HepG2 (cell line): ENCODE data around the gene SEM1. TPM values are rescaled to one million over a fixed set of nuclear protein-coding genes. Genes with fewer than 3 reads are reported as not detected.
"Not testable (repeated sequence)": the region's sequence is repeated elsewhere in the genome, so short reads cannot be mapped to it uniquely, and the experiment has no call there.

Experiments
- ATAC-seq: fragments of 200-7000 bp; cut with Tn5 transposase; 3 replicates; pipeline ENCODE4 v1.9.1; 2020; ENCODE audit warnings: mild to moderate bottlenecking, moderate library complexity
- BruUV-seq: library from RNA; stranded (reverse); fragments of 400-500 nt; replicated peaks from 2 replicates; lab custom pipeline; 2021; lab: Mats Ljungman, UMichigan
- CTCF ChIA-PET: fragments of 300-600 bp; formaldehyde crosslinking; extraction: SDS; loops from one replicate; lab custom pipeline; 2021; ENCODE audit warnings: low total read pairs, inconsistent platforms, low intra/inter-chr PET ratio; lab: Yijun Ruan, JAX
- POLR2A ChIA-PET: fragments of 350-600 bp; sonication (Branson Sonifier 250); formaldehyde crosslinking; loops from one replicate; lab custom pipeline; 2020; ENCODE audit warnings: antibody characterized with exemption, inconsistent platforms; lab: Yijun Ruan, JAX
- DNase-seq: peaks from one replicate; pipeline ENCODE4 v3.0.0-alpha.2; 2015; ENCODE audit warnings: low spot score
- FAIRE-seq: peaks from 3 replicates; lab custom pipeline; 2011; peaks lifted over from hg19 to GRCh38; lab: Jason Lieb, UNC
- H2AFZ ChIP-seq: one replicate; pipeline ENCODE4 v1.6.1; 2011; ENCODE audit warnings: low read length, inconsistent platforms
- H3K27ac ChIP-seq: fragments of 300-600 bp; 3 replicates; pipeline ENCODE4 v1.8.0; 2011; ENCODE audit warnings: mixed run types, mild to moderate bottlenecking, mixed read lengths, low read length, inconsistent platforms; ENCODE audit not compliant: insufficient read depth; ENCODE audit errors: extremely low read length
- H3K27me3 ChIP-seq, 2 experiments: fragments of 200-600 bp in 1 of 2; 2 replicates in 1 of 2; 3 replicates in 1 of 2; pipeline versions ENCODE4 v1.6.0 to v1.8.0; 2011; ENCODE audit warnings: low read length in 2 of 2, mild to moderate bottlenecking in 2 of 2, moderate library complexity in 2 of 2, inconsistent platforms in 1 of 2; ENCODE audit not compliant: insufficient read depth in 2 of 2, control insufficient read depth in 1 of 2
- H3K36me3 ChIP-seq, 2 experiments: fragments of 200-600 bp in 1 of 2; replicated peaks in 1 of 2; 2 replicates in 1 of 2; 3 replicates in 1 of 2; pipeline versions ENCODE4 v1.5.1 to v1.8.0; 2011; ENCODE audit warnings: low read length in 2 of 2, inconsistent platforms in 1 of 2; ENCODE audit not compliant: insufficient read depth in 2 of 2, control insufficient read depth in 1 of 2
- H3K4me1 ChIP-seq: 2 replicates; pipeline ENCODE4 v1.5.1; 2012; ENCODE audit warnings: low read length, inconsistent platforms; ENCODE audit not compliant: insufficient read depth
- H3K4me2 ChIP-seq: 2 replicates; pipeline ENCODE4 v1.6.0; 2011; ENCODE audit warnings: low read depth, low read length, inconsistent platforms
- H3K4me3 ChIP-seq, 3 experiments: fragments of 200-600 bp in 1 of 3; sonication (generic), shearing (Covaris generic) in 1 of 3; replicated peaks in 1 of 3; 2 replicates each; pipeline ENCODE4 v1.5.1; 2011 to 2016; ENCODE audit warnings: low read length in 3 of 3, inconsistent platforms in 2 of 3, low read depth in 2 of 3, mild to moderate bottlenecking in 2 of 3, control low read depth in 1 of 3, mixed read lengths in 1 of 3; ENCODE audit not compliant: insufficient read depth in 1 of 3
- H3K79me2 ChIP-seq: one replicate; pipeline ENCODE4 v1.6.1; 2011; ENCODE audit warnings: low read length, inconsistent platforms; ENCODE audit not compliant: insufficient read depth
- H3K9ac ChIP-seq: 2 replicates; pipeline ENCODE4 v1.6.0; 2011; ENCODE audit warnings: mild to moderate bottlenecking, low read depth, low read length, inconsistent platforms; ENCODE audit not compliant: insufficient read depth
- H3K9me3 ChIP-seq: 2 replicates; pipeline ENCODE4 v1.5.1; 2012; ENCODE audit warnings: mild to moderate bottlenecking, low read length
- H4K20me1 ChIP-seq: 2 replicates; pipeline ENCODE4 v1.6.0; 2011; ENCODE audit warnings: inconsistent platforms, mild to moderate bottlenecking, low read length, moderate library complexity; ENCODE audit not compliant: insufficient read depth
- ARID2 ChIP-seq: sonication (generic); formaldehyde crosslinking; IDR thresholded peaks from 2 replicates; pipeline ENCODE4 v1.8.1; 2022; ENCODE audit warnings: mild to moderate bottlenecking, missing genetic modification reagents, borderline replicate concordance
- HIVEP1 ChIP-seq: sonication (generic); formaldehyde crosslinking; IDR thresholded peaks from 2 replicates; pipeline ENCODE4 v1.4.0; 2020; ENCODE audit warnings: mild to moderate bottlenecking, missing genetic modification reagents
- HNF4A ChIP-seq: sonication (generic); formaldehyde crosslinking; IDR thresholded peaks from 2 replicates; pipeline ENCODE4 v1.4.0; 2020; ENCODE audit warnings: missing genetic modification reagents
- MLX ChIP-seq: IDR thresholded peaks from 2 replicates; pipeline ENCODE4 v1.6.1; 2016
- RELA ChIP-seq: sonication (generic); formaldehyde crosslinking; IDR thresholded peaks from 2 replicates; pipeline ENCODE4 v1.4.0; 2020; ENCODE audit warnings: missing genetic modification reagents
- SRSF9 ChIP-seq: fragments of 200-400 bp; formaldehyde crosslinking; IDR thresholded peaks from 2 replicates; pipeline ENCODE4 v1.6.1; 2018; ENCODE audit warnings: borderline replicate concordance, mild to moderate bottlenecking, low read depth, low read length; ENCODE audit not compliant: insufficient read depth, poor library complexity, severe bottlenecking
- ZBTB7B ChIP-seq: sonication (generic); formaldehyde crosslinking; IDR thresholded peaks from 2 replicates; pipeline ENCODE4 v1.4.0; 2020; ENCODE audit warnings: missing genetic modification reagents
- ZNF484 ChIP-seq: sonication (generic); formaldehyde crosslinking; IDR thresholded peaks from 2 replicates; pipeline ENCODE4 v1.5.1; 2020; ENCODE audit warnings: mild to moderate bottlenecking, low read depth, missing genetic modification reagents, borderline replicate concordance
- ZNF552 ChIP-seq: sonication (generic); formaldehyde crosslinking; IDR thresholded peaks from 2 replicates; pipeline ENCODE4 v1.9.0; 2022; ENCODE audit warnings: missing genetic modification reagents, mild to moderate bottlenecking, borderline replicate concordance
- ZNF652 ChIP-seq: IDR thresholded peaks from 2 replicates; pipeline ENCODE4 v1.6.1; 2016; ENCODE audit warnings: low read depth, borderline replicate concordance
- ZSCAN21 ChIP-seq: sonication (generic); formaldehyde crosslinking; IDR thresholded peaks from 2 replicates; pipeline ENCODE4 v1.8.0; 2022; ENCODE audit warnings: mild to moderate bottlenecking, missing genetic modification reagents, moderate library complexity, borderline replicate concordance
- WGBS: methylation state at CpG from one replicate; pipeline ENCODE4 v1.1.6; 2017; ENCODE audit warnings: low lambda C conversion rate; 5-methylcytosine and 5-hydroxymethylcytosine counted together
- in situ Hi-C: cut with HindIII; loops from 2 replicates; pipeline ENCODE4 v1.10.0; 2017; ENCODE audit warnings: low pct_unique_long_range_greater_than_20kb; ENCODE audit not compliant: extremely low pct_ligation_motif_present
- intact Hi-C: fragments of 100-400 bp; cut with micrococcal nuclease; formaldehyde crosslinking; loops from one replicate; pipeline ENCODE4 v1.10.0; 2022; ENCODE audit not compliant: unreplicated experiment
- polyA plus RNA-seq, 8 experiments: library from polyadenylated mRNA; depleted of rRNA in 3 of 8; stranded (reverse) in 7 of 8; unstranded in 1 of 8; fragments of >200 nt; fragmentation: Illumina TruSeq in 4 of 8; extraction: Trizol in 4 of 8; gene quantifications; 2 replicates each; pipeline versions ENCODE4 v1.2.1 to v1.2.3, GENCODE V29; 2011 to 2016; ENCODE audit warnings: low read depth in 4 of 8, missing spikeins in 1 of 8, mixed read lengths in 1 of 8; ENCODE audit not compliant: insufficient read depth in 1 of 8
- total RNA-seq, 5 experiments: library from RNA; depleted of rRNA; stranded (reverse); fragments of >200 nt; fragmentation: Illumina TruSeq; extraction: Trizol; gene quantifications; 2 replicates each; pipeline ENCODE4 v1.2.3, GENCODE V29; 2016; ENCODE audit warnings: low read depth in 1 of 5

Gene SEM1
- total and polyA plus RNA-seq, 2 of the 13 experiments (the other 11 are each of a cell fraction or from before 2014, with no cell fraction given) = 40.7 to 174 TPM

GRCh38 chr7:96709381-96710228 is at the start of gene SEM1 (continued):
- peak; percentile 25; the same call in 1 of the 2 replicates for TF ChIP-seq ZBTB7B (CRISPR knock-in tag)
- no peak for TF ChIP-seq ZSCAN21 (CRISPR knock-in tag)
- no peak for TF ChIP-seq HNF4A (CRISPR knock-in tag)
- TF ChIP-seq MLX = no peak
- TF ChIP-seq ZNF484 (CRISPR knock-in tag) = no peak
- TF ChIP-seq ARID2 (CRISPR knock-in tag) = no peak
- TF ChIP-seq RELA = no peak
- TF ChIP-seq ZNF552 (CRISPR knock-in tag) = no peak
- TF ChIP-seq HIVEP1 = peak; percentile 67; the same call in 1 of the 2 replicates
- no peak for TF ChIP-seq ZNF652 (CRISPR knock-in tag)
- no peak for TF ChIP-seq SRSF9
- TF ChIP-seq, all 625 proteins: peak for 219

- 0% methylated on average over 1 of the region's 1 CpG for WGBS
- H3K4me1 ChIP-seq, H3K27me3 ChIP-seq, ATAC-seq, POLR2A ChIA-PET, H4K20me1 ChIP-seq, H3K9me3 ChIP-seq, H2AFZ ChIP-seq, BruUV-seq, H3K79me2 ChIP-seq, H3K27ac ChIP-seq, intact Hi-C loops, H3K9ac ChIP-seq, FAIRE-seq, CTCF ChIA-PET, H3K36me3 ChIP-seq, H3K4me3 ChIP-seq, H3K4me2 ChIP-seq, DNase-seq: not testable (repeated sequence)
- in situ Hi-C loops = loop anchor here (25.0 kb wide), 1 partner anchor 846 kb away; no protein-coding TSS in a partner anchor
Measured at GRCh38 chr7:96757880-96758279, 48.2 kb upstream of the SEM1 start.
